HG03175 (cell line): ENCODE results near the gene RPRD1B.
"Not testable (repeated sequence)": the region's sequence is repeated elsewhere in the genome, so short reads cannot be mapped to it uniquely, and the experiment has no call there.

Source experiments
- ATAC-seq: cut with Tn5 transposase; IDR thresholded peaks from one replicate; pipeline ENCODE4 v1.9.1; 2021; ENCODE audit warnings: mild to moderate bottlenecking, moderate library complexity; ENCODE audit not compliant: unreplicated experiment

RPRD1B gene

DNA sequence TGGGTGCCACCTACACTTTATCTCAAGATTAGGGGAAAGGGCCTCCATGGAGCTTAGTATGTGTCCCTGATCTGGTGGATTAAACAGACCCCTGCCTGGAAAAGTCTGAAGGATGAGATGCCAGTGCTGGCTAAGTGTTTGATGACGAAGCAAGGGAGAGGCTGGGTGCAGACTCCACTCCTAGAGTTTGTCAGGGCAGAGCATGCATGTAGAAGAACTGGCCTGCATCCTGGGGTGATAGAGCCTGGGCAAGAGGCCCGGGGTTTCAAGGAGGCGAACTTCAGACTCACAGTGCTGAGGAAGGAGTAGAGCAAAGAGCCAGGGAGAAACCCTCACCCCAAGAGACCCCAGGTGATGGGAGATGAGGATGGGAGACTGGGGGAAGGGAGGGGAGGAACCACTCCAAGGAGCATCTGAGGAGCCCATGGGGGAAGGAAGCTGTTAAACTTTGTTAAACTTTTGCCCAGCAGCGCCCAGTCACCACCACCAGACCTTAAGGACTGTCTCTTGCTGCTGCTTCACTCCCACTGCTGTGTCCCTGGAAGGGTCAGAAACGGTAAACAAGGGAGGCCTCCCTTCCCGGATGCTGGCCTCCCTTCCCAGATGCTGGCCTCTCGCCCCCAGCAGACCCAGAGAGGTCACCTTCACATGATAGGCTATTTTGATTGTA is 61.6 kb downstream of the RPRD1B start:
- ATAC-seq: no peak

DNA sequence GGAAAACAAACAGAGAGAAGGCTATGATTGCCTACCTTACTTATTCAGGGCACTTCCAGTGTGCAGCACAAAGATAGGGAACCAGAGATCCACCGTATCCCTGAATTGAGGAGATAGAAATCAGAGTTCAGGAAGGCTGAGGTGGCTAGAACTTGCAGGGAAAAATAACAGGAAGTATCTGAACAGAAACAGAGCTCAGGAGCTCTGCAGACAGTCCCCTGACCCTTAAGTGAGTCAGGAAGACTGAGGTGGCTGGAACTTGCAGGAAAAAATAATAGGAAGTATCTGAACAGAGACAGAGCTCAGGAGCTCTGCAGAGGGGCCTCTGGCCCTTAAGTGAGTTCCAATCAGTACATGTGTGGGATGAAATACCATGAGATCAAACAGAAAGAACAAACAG is 65.4 kb downstream of the RPRD1B start:
- no peak for ATAC-seq

GRCh38 chr20:38102206-38102605 is 68.7 kb downstream of the RPRD1B start:
- not testable (repeated sequence) for ATAC-seq

DNA sequence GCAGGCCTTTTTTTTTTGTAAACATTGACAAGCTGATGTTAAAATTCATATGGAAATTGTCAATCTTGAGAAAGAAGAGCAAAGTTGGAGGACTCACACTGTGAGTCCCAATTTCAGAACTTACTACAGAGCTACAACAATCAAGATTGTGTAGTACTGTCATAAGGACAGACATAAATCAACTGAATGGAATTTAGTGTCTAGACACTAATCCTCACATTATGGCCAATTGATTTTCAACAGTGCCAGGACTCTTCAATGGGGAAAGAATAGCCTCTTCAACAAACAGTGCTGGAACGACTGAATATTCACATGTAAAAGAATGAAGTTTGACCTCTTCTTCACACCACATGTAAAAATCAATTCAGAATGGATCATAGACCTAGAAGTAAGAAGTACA is 70.7 kb downstream of the RPRD1B start:
- no peak for ATAC-seq

DNA sequence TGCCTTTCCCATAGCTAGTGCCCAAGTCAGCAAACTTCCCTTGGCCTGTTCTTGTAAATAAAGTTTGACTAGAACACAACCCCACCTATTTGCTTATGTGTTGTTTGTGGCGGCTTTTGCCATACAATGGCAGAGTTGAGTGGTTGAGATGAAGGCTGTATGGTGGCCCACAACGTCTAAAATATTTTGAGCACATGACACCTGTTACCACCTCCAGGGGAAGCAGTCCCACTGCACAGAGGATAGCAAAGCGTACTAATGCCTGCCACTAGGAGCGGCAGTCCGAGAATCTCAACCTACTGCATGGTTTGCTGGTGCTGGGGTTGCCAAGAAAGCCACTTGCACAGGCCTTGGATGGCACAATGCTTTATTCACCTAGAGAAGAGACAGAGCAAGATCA is 72.9 kb downstream of the RPRD1B start:
- no peak for ATAC-seq

GRCh38 chr20:38107386-38107785 is 73.8 kb downstream of the RPRD1B start:
- not testable (repeated sequence) for ATAC-seq

- not testable (repeated sequence) for ATAC-seq
Observed at GRCh38 chr20:38107916-38108315, 74.4 kb downstream of the RPRD1B start.

GRCh38 chr20:38108438-38108985 is 75.0 kb downstream of the RPRD1B start:
- no peak for ATAC-seq

- no peak for ATAC-seq
Observed at GRCh38 chr20:38108986-38109541, 75.5 kb downstream of the RPRD1B start.

DNA sequence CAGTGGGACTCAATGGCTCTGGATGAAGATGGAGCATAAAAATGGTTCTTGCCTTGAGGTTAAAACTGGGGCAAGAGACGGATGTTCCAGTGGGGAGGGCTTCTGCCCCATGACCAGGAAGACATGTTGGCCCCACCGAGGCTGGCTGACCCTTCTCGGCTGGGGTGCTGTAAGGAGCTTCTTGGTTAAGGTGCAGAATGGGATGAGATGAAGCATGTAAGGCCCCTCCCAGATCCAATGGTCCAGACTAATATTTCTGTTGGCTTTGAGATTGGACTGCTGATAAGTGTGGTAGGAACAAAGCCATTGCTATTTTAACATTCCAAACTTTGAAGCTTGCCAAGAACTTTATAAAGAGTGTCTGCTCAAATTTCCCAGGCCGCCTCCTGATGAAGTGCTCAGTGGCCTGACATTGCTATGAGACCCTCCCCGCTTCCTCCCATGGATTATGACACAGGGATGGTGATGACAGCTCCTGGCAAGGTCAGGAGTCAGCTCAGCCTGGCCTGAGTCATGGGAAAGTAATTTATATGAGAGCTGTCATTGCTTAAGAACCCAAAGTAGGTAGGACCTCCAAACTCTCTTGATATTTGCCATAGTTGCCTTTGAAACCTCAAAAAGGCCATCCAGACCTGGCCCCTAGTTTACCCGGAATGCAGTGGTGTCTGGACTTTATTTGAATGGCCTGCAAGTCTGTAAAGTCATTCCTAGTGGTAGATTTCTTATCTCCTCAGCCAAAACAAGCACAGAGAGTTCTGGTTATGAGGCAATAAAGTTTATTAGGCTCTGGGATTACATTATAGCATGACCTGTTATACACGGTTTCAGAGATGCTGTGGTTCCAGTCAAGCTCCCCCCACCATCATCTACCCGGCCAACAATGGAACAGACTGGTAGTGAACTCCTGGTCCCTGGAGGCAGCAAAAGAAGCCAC is 76.3 kb downstream of the RPRD1B start:
- no peak for ATAC-seq

- ATAC-seq: no peak
Observed at GRCh38 chr20:38110525-38111178, 77.1 kb downstream of the RPRD1B start.

DNA sequence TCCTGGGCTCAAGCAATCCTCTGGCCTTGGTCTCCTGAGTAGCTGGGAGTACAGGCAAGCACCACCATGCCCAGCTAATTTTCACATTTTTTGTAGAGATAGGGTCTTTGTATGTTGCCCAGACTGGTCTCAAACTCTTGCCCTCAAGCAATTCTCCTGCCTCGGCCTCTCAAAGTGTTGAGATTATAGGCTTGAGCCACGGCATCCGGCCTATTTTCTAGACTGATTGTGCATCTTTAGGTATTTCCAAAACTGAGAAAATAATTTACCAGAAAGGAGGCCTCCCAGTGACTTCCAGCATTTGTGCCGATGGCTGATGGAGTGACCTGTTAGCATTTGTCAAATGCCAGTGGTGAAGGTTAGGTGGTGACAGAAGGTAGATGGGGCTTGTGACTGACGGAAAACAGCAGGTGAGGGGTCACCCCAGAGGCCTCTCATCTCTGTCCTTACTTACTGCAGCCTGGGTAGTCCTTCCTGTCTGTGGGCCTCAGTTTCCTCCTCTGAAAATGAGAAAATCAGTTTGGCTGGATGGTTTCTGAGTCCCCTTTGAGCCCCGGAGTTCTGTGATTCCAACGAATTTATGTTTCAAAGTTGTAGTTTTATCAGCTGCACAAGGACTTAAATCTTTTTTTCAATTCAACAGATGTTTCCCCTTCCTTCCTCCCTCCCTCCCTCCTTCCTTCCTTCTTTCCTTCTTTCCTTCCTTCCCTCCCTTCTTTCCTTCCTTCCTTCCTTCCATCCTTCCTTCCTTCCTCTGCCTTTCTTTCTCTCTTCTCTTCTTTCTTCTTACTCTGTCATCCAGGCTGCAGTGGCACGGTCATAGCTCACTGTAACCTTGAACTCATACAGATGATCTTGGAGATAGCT is 78.1 kb downstream of the RPRD1B start:
- ATAC-seq: no peak

GRCh38 chr20:38112261-38112929 is 78.8 kb downstream of the RPRD1B start:
- ATAC-seq: no peak

DNA sequence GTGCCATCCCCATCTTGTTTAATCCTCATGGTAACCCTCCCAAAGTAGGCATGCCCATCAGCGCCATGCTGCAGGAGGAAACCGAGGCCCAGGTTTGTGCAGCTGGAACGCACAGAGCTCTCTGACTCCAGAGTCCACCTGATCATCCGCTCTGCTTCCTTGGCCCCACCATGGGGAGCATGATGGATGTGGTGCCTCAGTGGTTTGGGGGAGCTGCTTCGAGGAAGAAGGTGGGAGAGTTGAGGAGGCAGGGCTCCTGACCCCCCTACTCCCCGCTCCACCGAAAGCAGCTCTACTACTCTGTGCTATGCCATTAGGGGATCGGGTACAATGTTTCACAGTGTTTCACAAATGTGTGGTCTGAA is 79.4 kb downstream of the RPRD1B start:
- ATAC-seq: no peak

- no peak for ATAC-seq
Observed at GRCh38 chr20:38113401-38114325, 80.1 kb downstream of the RPRD1B start.

DNA sequence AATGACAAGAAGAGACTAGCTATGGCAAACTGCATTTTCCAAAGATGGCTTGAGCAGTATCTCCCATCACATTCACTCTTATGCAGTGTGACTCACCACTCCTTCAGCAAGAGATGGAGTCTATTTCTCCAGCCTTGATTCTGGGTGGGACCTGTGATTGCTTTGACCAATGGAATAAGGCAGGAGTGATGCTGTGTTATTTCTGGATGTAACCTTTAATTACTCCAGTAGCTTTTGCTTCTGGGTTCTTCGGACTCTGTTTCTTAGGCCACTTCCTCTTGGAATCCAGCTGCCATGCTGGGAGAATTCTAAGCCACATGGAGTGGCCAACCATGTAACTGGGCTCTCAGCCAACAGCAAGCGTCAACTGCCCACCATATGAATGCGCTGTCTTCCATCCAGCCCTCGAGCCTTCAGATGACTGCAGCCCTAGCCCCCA is 80.8 kb downstream of the RPRD1B start:
- no peak for ATAC-seq

- no peak for ATAC-seq
Observed at GRCh38 chr20:38115205-38115604, 81.7 kb downstream of the RPRD1B start.

- no peak for ATAC-seq
Observed at GRCh38 chr20:38115896-38116295, 82.3 kb downstream of the RPRD1B start.
